Measurements from ENCODE around the gene PGAP6.

PGAP6 gene

DNA sequence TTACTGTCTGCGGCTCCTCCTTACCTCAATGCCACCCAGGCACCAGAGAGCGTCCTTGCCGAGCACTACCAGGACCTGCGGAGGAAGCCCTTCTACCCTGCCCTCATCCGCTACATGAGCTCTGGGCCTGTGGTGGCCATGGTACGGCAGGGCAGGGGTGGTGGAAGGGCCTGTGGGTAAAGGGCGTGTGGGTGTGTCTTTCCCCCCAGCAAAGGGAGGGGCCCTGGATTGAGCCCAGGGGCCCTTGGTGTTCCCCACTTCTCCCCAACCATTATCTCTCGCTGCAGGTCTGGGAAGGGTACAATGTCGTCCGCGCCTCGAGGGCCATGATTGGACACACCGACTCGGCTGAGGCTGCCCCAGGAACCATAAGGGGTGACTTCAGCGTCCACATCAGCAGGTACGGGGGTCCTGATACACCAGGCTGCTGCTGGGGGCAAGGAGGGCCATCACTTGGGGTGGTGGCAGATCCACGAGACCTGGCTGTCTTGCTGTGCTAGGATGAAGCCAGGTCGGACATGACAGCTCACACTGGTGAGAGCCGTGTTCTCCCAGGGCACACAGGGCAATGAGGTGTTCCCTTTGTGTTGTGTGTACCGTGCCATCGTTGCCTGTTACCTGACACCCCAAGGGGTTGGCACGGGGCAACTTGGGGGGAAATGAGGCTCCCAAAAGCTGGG, 17.7 kb upstream of the PGAP6 start:
- H3K4me3 ChIP-seq (replicated peaks in 1 of 2; ENCODE audit: low read depth in 2 of 2, low read length in 2 of 2) = no peak overlapping the region
- no peak for DNase-seq (ENCODE audit: low read depth in 2 of 2)
- TF ChIP-seq, protein P1, sequence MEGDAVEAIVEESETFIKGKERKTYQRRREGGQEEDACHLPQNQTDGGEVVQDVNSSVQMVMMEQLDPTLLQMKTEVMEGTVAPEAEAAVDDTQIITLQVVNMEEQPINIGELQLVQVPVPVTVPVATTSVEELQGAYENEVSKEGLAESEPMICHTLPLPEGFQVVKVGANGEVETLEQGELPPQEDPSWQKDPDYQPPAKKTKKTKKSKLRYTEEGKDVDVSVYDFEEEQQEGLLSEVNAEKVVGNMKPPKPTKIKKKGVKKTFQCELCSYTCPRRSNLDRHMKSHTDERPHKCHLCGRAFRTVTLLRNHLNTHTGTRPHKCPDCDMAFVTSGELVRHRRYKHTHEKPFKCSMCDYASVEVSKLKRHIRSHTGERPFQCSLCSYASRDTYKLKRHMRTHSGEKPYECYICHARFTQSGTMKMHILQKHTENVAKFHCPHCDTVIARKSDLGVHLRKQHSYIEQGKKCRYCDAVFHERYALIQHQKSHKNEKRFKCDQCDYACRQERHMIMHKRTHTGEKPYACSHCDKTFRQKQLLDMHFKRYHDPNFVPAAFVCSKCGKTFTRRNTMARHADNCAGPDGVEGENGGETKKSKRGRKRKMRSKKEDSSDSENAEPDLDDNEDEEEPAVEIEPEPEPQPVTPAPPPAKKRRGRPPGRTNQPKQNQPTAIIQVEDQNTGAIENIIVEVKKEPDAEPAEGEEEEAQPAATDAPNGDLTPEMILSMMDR (IDR thresholded peaks at IDR 0.05; ENCODE audit: low read depth, low read length) = no peak

DNA sequence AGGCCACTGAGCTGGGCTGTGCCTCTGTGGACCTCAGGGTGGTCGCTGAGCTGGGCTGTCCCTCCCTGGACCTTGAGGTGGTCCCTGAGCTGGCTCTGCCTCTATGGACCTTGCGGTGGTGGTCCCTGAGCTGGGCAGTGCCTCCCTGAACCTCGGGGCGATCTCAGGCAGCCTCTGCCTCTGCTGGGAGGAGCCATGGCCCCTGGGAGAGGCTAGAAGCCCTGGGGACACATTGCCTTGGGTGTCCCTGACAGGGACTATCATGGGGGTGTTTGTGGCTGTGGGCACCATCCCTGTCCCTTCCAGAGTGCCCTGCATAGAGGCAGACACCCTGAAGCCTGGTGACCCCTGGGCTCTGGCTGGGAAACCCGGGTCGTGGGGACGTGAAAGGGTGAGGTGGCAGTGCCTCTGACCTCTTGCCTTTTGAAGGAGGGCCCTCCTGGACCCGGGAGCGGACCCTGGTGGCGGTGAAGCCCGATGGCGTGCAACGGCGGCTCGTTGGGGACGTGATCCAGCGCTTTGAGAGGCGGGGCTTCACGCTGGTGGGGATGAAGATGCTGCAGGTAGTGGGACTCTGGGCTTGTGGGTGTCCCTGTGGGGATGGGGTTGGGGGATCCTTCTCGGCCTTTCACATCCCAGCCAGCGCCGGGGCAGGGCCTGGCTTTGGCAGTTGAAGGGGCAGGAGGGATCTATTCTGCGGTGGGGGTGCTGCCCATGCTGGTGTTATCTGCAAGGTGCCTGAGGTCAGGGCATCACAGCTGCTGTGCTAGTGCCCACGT, 17.0 kb upstream of the PGAP6 start:
- H3K4me3 ChIP-seq (replicated peaks in 1 of 2; ENCODE audit: low read depth in 2 of 2, low read length in 2 of 2) = no peak overlapping the region
- no peak for DNase-seq (ENCODE audit: low read depth in 2 of 2)
- TF ChIP-seq, protein P1 (IDR thresholded peaks at IDR 0.05; ENCODE audit: low read depth, low read length) = no peak

DNA sequence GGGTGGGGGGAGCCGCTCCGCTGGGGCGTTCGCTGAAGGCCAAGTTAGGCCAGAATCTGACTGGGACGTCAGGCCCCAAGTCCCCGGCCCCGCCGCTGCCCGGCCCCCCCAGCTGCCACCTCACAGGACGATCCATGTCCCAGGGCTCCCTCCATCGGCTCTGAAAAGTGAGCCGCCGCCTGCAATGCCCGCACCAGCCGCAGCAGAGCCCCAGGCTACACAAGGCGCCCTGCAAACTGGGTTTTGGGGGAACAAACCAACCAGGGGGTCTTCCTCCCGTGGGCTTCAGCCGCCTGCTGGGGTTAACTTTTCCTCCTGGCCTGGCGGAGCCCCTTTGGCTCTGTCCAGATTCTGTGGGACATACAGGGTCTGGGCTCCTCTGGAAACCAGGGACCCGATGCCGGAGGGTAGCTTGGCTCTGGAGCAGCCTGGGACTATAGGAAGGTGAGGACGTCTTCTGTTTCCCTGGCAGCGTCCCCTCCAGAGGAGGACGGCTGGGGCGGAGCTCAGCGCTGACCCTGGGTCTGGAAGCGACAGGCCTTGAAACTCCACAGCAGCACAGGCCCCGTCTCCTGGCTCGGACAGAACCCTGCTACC, 16.1 kb upstream of the PGAP6 start:
- H3K4me3 ChIP-seq (replicated peaks in 1 of 2; ENCODE audit: low read depth in 2 of 2, low read length in 2 of 2) = peak overlapping the region; percentile 24 to 32
- DNase-seq (ENCODE audit: low read depth in 2 of 2) = peak; percentile 62 to 70
- TF ChIP-seq, protein P1 (IDR thresholded peaks at IDR 0.05; ENCODE audit: low read depth, low read length) = peak; percentile 62

DNA sequence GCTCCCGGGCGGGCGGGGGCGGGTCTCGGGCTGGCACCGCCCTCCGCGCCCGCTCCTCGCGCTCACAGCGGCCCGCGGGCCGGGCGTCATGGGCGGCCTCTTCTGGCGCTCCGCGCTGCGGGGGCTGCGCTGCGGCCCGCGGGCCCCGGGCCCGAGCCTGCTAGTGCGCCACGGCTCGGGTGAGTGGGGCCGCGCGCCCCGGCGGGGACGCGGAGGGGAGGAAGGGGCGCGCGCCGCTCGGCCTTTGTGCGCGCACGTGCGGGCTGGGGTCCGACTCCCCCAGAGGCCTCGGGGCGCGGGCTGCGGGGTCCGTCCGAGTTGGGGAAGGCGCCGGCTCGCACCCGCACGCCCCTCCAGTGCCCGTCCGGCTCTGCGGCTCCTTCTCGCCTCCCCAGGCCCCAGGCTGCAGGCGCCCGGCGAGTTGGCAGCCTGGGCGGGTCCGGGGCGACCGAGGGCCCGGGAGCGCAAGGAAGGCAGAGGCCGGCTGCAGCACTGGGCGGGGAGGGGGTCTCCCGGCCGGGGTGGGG, 15.4 kb upstream of the PGAP6 start, which contains the start of gene NME4:
TSS of gene NME4 (plus strand) at position 65 of the 527 bp plus-strand sequence. CDS start at position 89, 24 bp downstream.
- peak within 1 kb of the TSS; percentile 54 to 61 for H3K4me3 ChIP-seq (replicated peaks in 1 of 2; ENCODE audit: low read depth in 2 of 2, low read length in 2 of 2)
- DNase-seq (ENCODE audit: low read depth in 2 of 2) = peak; percentile 9 to 53
- TF ChIP-seq, protein P1 (IDR thresholded peaks at IDR 0.05; ENCODE audit: low read depth, low read length) = no peak

DNA sequence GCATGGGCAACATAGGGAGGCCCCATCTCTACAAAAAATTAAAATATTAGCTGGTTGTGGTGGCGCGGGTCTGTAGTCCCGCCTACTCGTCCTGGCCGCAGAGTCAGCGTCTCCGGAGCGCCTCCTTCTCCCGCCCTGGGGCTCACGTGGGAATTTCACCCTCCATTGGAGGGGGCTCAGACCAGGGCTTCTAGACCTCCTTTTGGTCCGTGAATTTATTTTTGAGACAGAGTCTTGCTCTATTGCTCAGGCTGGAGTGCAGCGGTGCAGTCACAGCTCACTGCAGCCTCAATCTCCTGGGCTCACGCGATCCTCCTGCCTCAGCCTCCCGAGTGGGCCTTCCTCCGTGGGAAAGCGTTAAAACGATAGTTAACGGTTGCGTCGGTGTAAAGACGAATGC, 14.8 kb upstream of the PGAP6 start:
- TF ChIP-seq, protein P1 (IDR thresholded peaks at IDR 0.05; ENCODE audit: low read depth, low read length) = no peak
- H3K4me3 ChIP-seq (replicated peaks in 1 of 2; ENCODE audit: low read depth in 2 of 2, low read length in 2 of 2) = peak overlapping the region; percentile 54 to 61
- DNase-seq (ENCODE audit: low read depth in 2 of 2) = peak; percentile 58 to 64

DNA sequence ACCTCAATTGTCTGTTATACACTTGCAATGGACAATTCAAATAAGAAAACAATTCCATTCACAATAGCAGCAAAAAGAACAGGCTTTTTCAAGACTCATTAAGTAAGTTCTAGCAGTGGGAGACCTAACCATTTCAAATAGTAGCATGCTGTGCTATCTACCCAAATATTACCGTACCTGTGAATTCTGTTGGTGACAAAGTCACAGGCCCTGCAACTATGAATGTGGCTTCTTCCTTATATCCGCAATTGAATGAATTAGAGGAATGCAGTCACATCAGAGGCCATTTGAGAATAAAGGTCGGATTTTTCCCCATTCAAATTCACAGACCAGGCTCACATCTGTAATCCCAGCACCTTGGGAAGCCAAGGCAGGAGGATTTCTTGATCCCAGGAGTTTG, 14.4 kb upstream of the PGAP6 start:
- no peak for DNase-seq (ENCODE audit: low read depth in 2 of 2)
- H3K4me3 ChIP-seq (replicated peaks in 1 of 2; ENCODE audit: low read depth in 2 of 2, low read length in 2 of 2) = peak overlapping the region in 1 of 2 donors; percentile 61
- TF ChIP-seq, protein P1 (IDR thresholded peaks at IDR 0.05; ENCODE audit: low read depth, low read length) = no peak

Data from cardiac fibroblast (primary cell).